DOHH2 (cell line): ENCODE measurements around the gene TACR2.

Experiments used
- CTCF ChIP-seq: fragments of 200-600 bp; sonication (generic); IDR thresholded peaks from one replicate; pipeline ENCODE4 v1.5.1; 2014; ENCODE audit warnings: antibody characterized with exemption, mild to moderate bottlenecking, low read depth, low read length; ENCODE audit not compliant: poor library complexity, severe bottlenecking
- EZH2phosphoT487 ChIP-seq: fragments of 200-600 bp; sonication (generic); IDR thresholded peaks from 2 replicates; pipeline ENCODE4 v1.6.1; 2017; ENCODE audit warnings: borderline replicate concordance, mild to moderate bottlenecking, antibody characterized with exemption, low read length, moderate library complexity, mixed read lengths

DNA sequence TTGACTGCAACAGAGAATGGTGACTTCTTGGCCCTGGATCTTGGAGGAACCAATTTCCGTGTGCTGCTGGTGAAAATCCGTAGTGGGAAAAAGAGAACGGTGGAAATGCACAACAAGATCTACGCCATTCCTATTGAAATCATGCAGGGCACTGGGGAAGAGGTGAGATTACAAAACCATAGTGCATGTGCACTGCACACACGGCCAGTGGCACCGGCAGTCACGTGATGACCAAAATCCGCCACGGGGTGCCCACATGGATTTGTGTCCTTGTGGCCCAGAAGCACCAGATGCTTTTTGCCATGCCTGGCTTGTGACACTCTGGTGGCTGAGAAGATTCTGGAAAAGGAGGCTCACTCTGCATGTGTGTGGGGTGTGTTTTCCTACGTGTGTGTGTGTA lies 32.4 kb downstream of the TACR2 start:
- no peak for TF ChIP-seq CTCF
- no peak for TF ChIP-seq EZH2phosphoT487
